NB4 (cell line): ENCODE data around the gene GNA14.

Experiments used
- DNase-seq: peaks from one replicate; pipeline ENCODE4 v3.0.0; 2010; ENCODE audit warnings: low read depth
- H3K4me3 ChIP-seq: one replicate; pipeline ENCODE4 v1.5.1; 2011; ENCODE audit warnings: mild to moderate bottlenecking, low read depth, low read length, moderate library complexity
- CTCF ChIP-seq: IDR thresholded peaks from one replicate; pipeline ENCODE4 v1.5.1; 2012; ENCODE audit warnings: low read depth, low read length
- MAX ChIP-seq: IDR thresholded peaks from 2 replicates; pipeline ENCODE4 v1.6.1; 2011; ENCODE audit warnings: low read depth, low read length
- MYC ChIP-seq: IDR thresholded peaks from 2 replicates; pipeline ENCODE4 v1.6.1; 2011; ENCODE audit warnings: low read depth, low read length
- POLR2A ChIP-seq: IDR thresholded peaks from 2 replicates; pipeline ENCODE4 v1.6.1; 2011; ENCODE audit warnings: mild to moderate bottlenecking; ENCODE audit not compliant: insufficient read length; ENCODE audit errors: extremely low read depth

Gene GNA14

GRCh38 chr9:77462066-77462465, 186.1 kb downstream of the GNA14 start:
- DNase-seq = no peak
- TF ChIP-seq MYC = no peak
- TF ChIP-seq MAX = no peak
- TF ChIP-seq CTCF = no peak
- no peak for TF ChIP-seq POLR2A
- H3K4me3 ChIP-seq = no peak overlapping the region

- no peak overlapping the region for H3K4me3 ChIP-seq
- TF ChIP-seq CTCF = no peak
- TF ChIP-seq MAX = no peak
- TF ChIP-seq MYC = no peak
- no peak for TF ChIP-seq POLR2A
- DNase-seq = no peak
Observed at GRCh38 chr9:77460938-77461337, 187.2 kb downstream of the GNA14 start.

- TF ChIP-seq CTCF (peak; percentile 91), POLR2A (no peak)
- H3K4me3 ChIP-seq = no peak overlapping the region
- peak; percentile 79 for DNase-seq
Observed at GRCh38 chr9:77457916-77458592, 190.1 kb downstream of the GNA14 start.

GRCh38 chr9:77456829-77457437, 191.2 kb downstream of the GNA14 start:
- no peak for TF ChIP-seq MAX
- peak; percentile 85 for TF ChIP-seq CTCF
- DNase-seq = peak; percentile 88
- no peak overlapping the region for H3K4me3 ChIP-seq

- TF ChIP-seq MYC = peak; percentile 79
- peak; percentile 60 for TF ChIP-seq CTCF
- no peak for TF ChIP-seq POLR2A
- TF ChIP-seq MAX = peak; percentile 61; the same call in 1 of the 2 replicates
- H3K4me3 ChIP-seq = no peak overlapping the region
- DNase-seq = peak; percentile 66
Observed at GRCh38 chr9:77455312-77455927, 192.7 kb downstream of the GNA14 start.
